GM21825 (cell line): Measurements from ENCODE around the gene TTC8.
"Not testable (repeated sequence)": the region's sequence is repeated elsewhere in the genome, so short reads cannot be mapped to it uniquely, and the experiment has no call there.

Experiments
- ATAC-seq: cut with Tn5 transposase; IDR thresholded peaks from one replicate; pipeline ENCODE4 v1.9.1; 2021; ENCODE audit warnings: mild to moderate bottlenecking, moderate library complexity; ENCODE audit not compliant: unreplicated experiment

TTC8 gene

DNA sequence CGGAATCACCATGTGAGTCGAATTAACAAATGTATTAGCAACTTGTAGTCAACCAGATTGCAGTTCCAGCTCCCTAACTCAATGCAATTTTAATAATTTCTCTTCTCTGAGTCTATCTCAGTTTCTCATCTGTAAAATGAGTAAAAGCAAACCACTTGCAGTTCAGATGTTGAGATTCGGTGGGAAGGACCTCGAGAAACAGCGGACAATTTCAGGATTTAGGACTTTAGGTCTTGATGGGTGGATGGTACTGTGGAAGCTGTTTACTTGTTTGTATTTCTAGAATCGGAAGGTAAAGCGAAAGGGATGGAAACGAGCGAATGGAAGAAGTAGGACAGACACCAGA, 510 bp upstream of the TTC8 start:
- peak; percentile 15 for ATAC-seq

DNA sequence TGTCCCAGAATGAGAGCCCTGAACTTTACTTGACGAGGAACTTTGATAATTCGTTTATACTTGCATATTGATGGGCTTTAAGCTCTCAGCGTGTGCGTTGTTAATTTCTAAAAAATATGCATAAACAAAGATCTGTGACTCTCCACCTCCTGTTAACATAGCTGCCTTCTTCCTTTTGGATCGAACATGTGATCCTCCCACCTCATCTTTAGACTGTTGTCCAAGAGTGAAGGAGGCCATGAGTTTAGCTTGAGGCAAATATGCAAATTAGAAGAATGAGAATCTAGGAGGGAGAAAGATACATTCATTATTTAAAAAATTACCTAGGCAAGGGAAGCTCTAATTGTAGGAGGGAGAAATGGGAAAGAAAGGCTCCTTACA, 617 bp downstream of the TTC8 start:
- no peak for ATAC-seq

DNA sequence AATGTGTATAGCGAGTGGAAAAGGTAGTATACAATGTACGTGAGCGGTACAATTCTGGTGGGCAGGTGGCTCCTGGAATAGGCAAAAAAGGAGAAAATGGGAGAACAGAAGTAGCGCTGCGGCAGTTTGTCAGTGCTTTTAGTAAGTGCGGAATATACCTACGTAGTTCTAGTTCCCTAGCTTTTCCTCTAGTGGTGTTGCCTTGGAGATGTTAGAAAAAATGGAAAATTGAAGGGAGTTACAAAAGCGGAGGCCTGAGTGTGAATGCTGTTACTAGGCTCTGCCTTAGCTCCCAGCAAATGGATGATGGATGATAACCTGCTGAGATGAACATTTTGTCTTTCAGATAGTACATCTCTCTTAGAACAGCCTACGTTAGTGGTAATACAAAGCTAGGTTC, 1.1 kb downstream of the TTC8 start:
- no peak for ATAC-seq

DNA sequence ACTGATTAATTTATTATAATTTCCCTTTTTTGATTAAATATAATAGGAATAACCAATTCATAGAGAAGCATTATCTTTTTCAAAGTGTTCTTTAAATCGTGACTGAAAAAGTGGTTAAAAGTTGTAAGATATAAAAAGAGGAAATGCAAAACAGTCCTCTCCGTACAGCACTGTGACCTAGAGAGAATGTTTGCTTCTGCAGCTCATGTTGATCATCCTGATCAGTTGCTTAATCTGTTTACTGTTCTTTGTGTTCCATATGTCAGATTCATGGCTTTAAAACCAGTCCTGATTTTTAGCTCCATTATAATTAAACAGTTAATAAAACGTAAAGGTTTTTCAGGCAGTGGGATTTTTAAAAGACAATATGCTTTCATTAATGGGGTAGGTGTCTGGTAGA, 4.7 kb downstream of the TTC8 start:
- no peak for ATAC-seq

DNA sequence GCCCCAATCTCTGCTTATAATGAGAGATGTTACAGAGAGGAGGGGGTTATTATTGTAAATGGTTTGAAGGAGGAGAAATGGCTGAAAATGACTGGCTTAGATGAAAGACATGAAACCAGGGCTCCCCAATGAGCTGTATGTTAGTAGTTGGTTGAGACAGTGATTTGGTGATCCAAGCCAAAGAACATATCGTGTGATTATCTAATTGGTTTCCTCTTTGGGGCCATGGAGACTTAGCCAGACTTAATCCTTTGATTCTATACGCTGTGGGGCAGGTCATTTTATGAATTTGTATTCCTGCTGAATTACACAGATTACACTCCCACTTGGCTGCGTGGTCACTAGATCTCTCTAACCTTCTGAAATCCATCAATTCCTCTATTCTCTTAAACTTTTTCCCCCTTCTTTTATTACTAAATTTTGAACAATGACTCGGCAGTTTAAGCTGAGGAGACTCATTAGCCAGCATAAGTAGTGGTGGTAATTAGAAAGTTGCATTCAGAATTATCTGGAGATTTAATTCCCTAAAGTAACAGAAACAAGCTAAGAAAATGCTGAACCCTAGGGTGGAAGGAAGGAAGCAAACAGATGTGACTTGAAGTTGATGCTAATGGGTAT, 5.3 kb downstream of the TTC8 start:
- no peak for ATAC-seq

DNA sequence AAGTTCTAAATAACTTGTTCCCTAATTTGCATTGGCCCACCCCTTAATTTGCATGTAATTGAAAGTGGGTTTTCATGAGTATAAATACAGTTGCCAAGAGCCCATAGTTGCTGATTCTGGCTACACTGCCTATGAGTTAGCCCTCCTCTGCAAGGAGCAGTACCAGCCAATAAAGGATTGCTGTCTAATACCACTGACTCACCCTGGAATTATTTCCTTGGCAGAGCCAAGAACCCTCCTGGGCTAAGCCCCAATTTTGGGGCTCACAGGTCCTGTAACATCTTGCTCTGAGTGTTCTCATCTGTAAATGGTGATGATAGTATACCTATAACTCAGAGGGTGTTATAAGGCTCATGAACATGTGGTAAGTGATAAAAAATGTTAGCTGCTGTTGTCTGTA, 6.8 kb downstream of the TTC8 start:
- ATAC-seq: no peak

DNA sequence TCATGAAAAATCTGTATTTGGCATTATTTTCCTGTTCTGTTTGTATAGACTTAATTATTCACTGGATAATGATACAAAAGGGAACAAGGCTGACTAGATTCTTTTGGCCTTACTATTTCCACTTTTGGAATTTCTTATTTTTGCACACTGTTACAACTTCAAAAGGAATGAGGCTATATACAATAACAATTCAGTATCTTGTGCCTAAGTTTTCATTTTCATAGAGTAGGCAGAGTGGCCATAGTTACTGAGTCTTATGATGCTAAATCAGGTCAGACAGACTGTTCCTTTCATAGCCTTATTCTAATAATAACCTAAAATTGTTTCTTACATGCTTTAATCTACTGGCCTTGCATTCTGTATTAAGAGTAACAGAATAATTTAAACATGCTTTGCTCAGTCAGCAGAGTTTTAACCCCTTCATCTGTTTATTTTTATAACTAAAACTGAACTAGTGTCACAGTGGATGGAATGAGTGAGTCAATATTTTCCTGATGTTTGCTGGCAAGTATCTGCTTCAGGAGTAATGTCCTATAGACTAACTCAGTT, 10.5 kb downstream of the TTC8 start:
- ATAC-seq: no peak

DNA sequence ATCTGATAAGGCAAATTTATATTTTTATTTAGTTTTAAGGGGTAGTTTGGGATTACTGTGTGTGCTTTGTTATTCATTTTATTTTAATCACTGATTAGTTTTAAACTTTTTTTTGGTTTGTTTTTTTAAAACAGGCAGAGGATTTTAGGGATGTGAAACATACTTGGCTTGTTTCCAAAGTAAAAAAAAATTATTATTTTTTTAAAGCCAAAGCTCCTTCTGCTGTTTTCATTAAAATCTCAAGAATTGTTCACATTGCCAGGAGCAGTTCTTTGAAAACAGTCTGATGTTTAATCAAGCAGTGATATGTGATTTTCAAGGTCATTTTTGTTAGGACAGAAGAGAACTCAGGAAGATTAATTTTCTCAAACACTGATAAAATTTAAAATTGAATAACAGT, 11.2 kb downstream of the TTC8 start:
- no peak for ATAC-seq

DNA sequence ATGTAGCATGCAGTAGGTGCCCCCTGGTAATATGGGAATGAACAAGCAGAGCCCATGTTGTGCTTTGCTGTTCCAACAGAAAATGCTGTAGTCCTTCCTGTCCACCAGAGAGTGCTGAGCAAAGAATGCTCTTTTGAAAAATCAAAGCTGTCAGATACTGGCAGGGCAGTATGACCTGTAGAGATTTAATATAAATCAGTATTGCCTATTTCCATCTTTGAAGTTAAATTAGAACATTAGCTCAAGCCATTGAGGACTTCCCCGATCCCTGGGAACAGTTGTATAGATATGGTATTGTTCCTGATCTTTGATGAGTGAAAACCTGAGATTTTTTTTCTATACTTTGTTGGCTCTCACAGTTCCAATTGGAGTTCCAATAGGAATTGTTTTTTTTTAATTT, 13.0 kb downstream of the TTC8 start:
- ATAC-seq: no peak

DNA sequence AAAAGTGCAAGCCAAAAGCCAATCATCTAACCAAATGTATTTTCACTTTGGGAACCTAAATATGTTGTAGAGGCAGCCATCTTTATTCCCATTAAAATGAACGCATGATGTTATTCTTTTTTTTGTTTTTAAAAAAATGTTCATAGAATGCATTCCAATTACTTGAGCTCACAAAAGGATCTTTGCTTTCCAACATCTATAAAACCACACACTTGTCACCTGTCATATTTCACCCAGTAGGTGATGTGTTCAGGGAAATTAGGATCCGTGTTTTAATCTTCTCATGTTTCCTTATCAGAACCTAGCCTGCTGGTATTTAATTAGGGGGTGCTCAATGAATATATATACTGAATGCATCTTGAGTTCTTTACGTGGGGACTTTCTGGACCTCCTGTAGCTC, 13.6 kb downstream of the TTC8 start:
- ATAC-seq: no peak

DNA sequence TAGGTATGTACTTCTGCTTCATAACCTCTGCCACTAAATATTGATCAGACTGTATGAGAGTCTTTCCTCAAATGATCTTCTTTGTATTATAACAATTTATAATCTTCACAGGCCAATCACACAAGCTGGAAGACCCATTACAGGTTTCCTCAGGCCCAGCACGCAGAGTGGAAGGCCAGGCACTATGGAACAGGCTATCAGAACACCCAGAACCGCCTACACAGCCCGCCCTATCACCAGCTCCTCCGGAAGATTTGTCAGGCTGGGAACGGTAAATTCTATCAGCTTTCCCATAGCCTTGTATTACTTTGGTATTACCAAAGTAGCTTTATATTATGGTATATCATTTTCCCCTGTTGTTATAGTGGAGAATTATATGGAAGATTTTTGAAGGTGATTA, 16.5 kb downstream of the TTC8 start:
- ATAC-seq: no peak

DNA sequence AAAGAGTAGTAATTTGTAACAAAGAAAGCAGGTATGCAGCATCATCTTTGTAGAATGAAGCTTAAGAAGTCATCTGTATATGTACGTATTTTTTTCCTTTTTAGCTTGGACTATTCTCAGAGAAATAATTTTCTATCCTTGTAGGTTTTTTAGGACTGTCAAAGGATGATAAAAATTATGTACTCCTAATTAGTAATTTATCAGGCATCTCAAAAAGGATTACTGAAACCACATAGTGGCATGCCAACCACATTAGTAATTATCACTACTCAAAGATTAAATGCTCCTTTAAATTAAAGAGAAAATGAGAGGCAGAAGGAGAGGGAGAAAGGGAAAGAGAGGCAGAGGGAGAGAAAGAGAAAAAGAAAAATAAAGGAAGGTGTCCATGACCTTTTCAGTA, 17.3 kb downstream of the TTC8 start:
- no peak for ATAC-seq

DNA sequence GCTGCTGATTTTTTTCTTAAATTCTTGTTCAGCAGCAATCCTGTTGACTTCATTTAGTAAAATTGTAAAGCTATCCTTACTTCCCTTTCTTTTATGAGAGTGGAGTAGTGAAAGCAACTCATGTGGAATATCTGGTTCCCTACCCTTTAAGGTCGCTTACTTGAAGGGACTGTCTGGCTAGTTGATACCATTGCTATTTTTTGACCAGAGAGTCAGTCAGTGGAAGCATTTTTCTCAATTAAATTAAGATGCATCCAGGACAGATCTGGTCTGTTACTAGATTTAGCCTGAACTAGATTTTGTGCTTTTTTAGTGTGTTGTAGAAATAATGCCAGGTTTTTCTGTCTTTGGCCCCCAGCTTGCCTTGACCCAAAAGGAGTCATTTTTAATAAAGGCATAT, 18.0 kb downstream of the TTC8 start:
- no peak for ATAC-seq

DNA sequence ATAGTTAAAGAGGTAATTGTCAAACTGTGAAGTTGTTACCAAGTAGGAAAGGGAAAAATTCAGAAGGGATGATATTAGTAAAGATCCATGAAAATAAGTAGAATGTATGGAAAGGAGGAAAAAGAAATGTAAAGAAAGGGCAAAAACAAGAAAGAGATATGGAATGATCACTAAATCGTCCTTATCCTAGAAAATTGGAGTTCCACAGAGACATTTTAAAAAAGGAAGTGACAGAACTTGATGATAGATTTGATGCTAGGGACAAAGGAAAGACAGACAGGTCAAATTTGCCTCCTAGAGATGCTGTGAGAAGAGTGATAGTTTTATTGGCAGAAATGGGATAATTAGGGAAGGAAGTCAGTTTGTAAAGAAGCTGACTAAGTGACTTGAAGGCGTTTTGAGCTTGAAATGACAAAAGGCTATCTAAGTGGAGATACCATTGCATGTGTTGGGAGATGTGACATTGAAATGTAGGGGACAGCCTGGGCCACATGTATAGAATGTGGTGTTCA, 20.6 kb downstream of the TTC8 start:
- no peak for ATAC-seq

DNA sequence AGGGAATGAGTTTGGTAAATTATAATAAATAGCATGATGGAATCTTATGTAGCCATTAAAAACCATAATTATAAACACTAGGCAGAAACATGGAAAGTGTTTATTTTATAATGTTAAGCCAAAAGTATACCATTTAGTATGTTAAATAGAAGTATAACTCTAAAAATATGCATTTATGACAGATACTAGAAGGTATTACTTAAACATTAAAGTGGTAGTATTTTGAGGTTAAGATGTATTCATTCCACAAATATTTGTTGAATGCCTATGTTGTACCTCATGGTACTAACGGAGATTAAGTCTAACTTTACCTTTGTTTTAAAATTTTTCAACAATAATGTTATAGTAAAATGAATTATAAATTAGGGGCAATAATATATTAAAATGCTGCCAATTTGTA, 24.1 kb downstream of the TTC8 start:
- no peak for ATAC-seq

DNA sequence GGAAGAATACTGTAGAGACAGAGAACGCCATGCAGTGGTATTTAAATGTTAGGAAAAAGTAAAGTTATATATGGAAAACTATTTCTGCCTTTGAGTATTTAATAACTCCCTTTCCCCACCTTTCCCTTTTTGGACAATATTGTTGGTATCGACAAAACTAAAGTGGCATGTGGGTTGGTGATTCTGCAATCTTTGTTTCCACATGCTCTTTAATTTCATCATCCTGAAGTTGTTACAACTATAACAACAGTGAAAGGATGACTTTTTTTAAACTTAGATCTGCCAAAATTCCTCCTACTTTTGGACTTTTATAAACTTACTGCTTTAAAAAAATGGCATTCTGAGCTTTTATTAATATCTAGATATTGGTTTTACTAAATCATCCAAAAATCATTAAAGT, 25.3 kb downstream of the TTC8 start:
- ATAC-seq: no peak

DNA sequence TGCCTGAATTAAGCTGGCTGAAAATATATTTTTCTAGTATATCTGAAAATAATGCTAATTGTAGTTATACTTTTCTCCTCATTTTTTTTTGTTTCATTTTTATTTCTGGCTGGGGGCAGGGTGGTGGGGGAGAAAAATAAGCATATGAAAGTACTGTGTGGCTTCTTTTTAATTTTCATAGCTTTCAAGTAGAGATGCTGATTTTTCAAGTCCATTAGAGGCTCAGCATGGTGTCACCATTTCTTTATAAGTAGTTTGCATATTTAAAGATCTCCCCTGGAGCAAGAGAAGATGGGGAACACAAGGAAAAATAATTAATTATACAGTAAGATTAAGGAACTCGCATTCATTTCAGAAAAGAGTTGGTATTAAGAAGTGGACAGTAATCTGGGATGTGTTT, 27.1 kb downstream of the TTC8 start:
- no peak for ATAC-seq

DNA sequence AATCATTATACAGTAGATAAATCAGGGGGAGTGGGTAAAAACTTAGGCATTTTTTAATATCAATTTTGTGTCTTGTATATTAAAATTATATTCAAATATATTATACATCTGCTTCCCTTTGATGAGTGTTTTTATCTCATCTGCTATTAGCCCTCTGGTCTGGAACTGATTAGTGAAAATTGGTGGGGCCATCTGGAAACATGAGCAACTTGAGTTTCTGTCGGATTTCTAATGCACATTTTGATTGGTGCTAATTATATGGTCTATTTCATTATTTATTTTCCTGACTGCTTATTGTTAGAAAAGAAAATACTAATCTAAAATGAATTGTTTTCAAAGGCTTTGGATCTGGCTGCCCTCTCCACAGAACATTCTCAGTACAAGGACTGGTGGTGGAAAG, 28.2 kb downstream of the TTC8 start:
- ATAC-seq: no peak

DNA sequence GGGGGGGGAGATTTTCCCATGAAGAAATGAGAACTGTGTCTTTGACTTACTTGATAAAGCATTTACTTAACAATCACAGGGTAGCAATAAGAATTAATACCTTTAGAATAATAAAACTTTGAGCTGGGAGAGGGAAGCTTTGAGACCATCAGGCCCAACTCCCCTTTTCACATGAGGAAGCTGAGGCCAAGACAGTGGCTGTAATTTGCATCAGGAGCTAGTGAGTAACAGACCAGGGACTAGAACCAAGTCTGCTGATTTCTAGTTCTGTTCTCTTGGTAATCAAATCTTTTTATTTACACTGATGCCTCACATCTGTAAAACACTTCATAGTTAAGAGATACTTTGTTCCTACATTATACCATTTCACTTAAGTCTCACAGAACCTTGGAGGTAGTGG, 28.7 kb downstream of the TTC8 start:
- ATAC-seq: no peak

DNA sequence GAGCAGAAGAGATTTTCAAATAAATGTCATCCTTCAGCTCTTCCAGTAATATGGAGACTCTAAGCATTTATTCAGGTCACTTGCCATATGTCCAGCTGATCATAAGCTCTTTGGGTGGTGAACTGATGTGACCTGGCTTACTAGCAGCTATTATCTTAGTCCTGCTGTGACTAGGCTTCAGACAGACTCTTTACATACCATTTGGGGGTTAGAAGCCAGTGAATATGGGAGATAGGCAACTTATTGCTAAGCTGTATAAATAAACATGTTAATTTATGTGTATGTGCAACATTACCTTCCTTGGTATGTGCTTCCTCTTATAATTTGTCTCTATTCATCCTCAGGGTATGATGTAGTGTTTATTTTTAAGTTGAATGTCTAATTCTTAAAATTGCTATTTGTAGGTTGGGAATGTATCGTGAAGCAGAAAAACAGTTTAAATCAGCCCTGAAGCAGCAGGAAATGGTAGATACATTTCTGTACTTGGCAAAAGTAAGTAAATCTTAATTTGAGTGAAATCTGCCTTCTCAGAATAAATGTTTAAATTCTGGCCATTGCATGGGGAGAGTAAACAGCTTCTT, 32.4 kb downstream of the TTC8 start:
- no peak for ATAC-seq

DNA sequence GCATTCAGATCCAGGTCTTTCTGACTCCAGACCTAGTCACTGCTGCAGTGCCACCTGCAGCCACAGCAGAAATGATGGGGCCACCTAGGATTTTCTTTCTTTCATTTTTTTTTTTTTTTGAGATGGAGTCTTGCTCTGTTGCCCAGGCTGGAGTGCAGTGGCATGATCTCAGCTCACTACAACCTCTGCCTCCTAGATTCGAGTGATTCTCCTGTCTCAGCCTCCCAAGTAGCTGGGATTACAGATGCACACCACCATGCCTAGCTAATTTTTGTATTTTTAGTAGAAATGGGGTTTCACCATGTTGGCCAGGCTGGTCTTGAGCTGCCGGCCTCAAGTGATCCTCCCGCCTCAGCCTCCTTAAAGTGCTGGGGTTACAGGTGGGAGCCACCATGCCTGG, 33.4 kb downstream of the TTC8 start:
- not testable (repeated sequence) for ATAC-seq

DNA sequence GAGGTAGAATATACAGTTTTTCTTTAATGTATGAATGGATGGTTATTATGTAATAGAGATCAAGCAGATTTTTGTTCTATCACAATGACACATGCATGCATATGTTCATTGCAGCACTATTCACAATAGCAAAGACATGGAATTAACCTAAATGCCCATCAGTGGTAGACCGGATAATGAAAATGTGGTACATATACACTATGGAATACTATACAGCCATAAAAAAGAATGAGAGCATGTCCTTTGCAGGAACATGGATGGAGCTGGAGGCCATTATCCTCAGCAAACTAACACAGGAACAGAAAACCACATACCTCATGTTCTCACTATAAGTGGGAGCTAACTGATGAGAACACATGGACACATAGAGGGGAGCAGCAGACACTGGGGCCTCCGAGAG, 34.7 kb downstream of the TTC8 start:
- ATAC-seq: not testable (repeated sequence)

DNA sequence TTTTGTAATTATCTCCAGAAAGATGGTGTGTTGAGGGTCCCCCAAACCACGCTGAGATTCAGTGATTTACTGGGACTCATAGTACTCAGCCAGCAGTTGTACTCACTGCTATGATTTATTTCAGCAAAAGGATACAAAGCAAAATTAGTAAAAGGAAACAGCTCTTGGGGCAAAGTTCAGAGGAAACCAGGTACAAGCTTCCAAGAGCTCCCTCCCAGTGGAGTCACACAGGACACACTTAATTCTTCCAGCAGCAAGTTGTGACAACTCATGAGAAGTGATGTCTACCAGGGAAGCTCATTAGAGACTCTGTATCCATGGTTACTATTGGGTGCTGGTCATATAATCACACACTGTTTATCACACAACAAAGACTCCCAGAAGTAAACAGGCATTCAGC, 38.7 kb downstream of the TTC8 start:
- ATAC-seq: no peak
